Measurements from ENCODE around the gene SEMA3D. TPM values are rescaled to one million over a fixed set of nuclear protein-coding genes. Genes with fewer than 3 reads are reported as not detected.

Gene SEMA3D
- total and polyA plus RNA-seq, 2 experiments from 2014 or later = 1.5 to 7.2 TPM

DNA sequence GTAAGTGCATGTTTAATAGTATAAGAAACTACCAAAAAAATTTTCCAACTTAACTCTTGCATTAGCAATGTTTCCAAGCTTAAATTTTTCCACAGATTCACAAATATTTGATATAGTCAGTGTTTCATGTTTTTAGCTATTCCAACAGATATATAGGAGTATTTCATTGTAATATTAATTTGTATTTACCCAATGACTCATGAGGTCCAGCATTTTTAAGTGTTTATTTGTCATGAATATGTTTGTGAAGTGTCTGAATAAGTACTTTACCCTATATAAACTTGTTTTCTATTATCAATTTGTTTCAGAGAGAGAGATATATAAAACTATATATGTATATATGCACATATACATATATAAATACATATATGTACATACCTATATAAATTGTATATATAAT is 71.0 kb downstream of the SEMA3D start (continued):
- TF ChIP-seq, protein P1, sequence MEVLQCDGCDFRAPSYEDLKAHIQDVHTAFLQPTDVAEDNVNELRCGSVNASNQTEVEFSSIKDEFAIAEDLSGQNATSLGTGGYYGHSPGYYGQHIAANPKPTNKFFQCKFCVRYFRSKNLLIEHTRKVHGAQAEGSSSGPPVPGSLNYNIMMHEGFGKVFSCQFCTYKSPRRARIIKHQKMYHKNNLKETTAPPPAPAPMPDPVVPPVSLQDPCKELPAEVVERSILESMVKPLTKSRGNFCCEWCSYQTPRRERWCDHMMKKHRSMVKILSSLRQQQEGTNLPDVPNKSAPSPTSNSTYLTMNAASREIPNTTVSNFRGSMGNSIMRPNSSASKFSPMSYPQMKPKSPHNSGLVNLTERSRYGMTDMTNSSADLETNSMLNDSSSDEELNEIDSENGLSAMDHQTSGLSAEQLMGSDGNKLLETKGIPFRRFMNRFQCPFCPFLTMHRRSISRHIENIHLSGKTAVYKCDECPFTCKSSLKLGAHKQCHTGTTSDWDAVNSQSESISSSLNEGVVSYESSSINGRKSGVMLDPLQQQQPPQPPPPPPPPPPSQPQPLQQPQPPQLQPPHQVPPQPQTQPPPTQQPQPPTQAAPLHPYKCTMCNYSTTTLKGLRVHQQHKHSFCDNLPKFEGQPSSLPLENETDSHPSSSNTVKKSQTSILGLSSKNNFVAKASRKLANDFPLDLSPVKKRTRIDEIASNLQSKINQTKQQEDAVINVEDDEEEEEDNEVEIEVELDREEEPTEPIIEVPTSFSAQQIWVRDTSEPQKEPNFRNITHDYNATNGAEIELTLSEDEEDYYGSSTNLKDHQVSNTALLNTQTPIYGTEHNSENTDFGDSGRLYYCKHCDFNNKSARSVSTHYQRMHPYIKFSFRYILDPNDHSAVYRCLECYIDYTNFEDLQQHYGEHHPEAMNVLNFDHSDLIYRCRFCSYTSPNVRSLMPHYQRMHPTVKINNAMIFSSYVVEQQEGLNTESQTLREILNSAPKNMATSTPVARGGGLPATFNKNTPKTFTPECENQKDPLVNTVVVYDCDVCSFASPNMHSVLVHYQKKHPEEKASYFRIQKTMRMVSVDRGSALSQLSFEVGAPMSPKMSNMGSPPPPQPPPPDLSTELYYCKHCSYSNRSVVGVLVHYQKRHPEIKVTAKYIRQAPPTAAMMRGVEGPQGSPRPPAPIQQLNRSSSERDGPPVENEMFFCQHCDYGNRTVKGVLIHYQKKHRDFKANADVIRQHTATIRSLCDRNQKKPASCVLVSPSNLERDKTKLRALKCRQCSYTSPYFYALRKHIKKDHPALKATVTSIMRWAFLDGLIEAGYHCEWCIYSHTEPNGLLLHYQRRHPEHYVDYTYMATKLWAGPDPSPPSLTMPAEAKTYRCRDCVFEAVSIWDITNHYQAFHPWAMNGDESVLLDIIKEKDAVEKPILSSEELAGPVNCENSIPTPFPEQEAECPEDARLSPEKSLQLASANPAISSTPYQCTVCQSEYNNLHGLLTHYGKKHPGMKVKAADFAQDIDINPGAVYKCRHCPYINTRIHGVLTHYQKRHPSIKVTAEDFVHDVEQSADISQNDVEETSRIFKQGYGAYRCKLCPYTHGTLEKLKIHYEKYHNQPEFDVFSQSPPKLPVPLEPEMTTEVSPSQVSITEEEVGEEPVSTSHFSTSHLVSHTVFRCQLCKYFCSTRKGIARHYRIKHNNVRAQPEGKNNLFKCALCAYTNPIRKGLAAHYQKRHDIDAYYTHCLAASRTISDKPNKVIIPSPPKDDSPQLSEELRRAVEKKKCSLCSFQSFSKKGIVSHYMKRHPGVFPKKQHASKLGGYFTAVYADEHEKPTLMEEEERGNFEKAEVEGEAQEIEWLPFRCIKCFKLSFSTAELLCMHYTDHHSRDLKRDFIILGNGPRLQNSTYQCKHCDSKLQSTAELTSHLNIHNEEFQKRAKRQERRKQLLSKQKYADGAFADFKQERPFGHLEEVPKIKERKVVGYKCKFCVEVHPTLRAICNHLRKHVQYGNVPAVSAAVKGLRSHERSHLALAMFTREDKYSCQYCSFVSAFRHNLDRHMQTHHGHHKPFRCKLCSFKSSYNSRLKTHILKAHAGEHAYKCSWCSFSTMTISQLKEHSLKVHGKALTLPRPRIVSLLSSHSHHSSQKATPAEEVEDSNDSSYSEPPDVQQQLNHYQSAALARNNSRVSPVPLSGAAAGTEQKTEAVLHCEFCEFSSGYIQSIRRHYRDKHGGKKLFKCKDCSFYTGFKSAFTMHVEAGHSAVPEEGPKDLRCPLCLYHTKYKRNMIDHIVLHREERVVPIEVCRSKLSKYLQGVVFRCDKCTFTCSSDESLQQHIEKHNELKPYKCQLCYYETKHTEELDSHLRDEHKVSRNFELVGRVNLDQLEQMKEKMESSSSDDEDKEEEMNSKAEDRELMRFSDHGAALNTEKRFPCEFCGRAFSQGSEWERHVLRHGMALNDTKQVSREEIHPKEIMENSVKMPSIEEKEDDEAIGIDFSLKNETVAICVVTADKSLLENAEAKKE (CRISPR knock-in tag; IDR thresholded peaks at IDR 0.05) = no peak
- TF ChIP-seq, protein P2, sequence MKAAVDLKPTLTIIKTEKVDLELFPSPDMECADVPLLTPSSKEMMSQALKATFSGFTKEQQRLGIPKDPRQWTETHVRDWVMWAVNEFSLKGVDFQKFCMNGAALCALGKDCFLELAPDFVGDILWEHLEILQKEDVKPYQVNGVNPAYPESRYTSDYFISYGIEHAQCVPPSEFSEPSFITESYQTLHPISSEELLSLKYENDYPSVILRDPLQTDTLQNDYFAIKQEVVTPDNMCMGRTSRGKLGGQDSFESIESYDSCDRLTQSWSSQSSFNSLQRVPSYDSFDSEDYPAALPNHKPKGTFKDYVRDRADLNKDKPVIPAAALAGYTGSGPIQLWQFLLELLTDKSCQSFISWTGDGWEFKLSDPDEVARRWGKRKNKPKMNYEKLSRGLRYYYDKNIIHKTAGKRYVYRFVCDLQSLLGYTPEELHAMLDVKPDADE (IDR thresholded peaks at IDR 0.05) = no peak
- TF ChIP-seq EZH2phosphoT487 (IDR thresholded peaks at IDR 0.05; ENCODE audit: unreplicated experiment) (no peak), NANOG (IDR thresholded peaks at IDR 0.05; ENCODE audit: borderline replicate concordance) (no peak), JUNB (IDR thresholded peaks at IDR 0.05; ENCODE audit: unreplicated experiment) (no peak), STAT1 (IDR thresholded peaks at IDR 0.05; ENCODE audit: unreplicated experiment) (no peak), ZNF114 (CRISPR knock-in tag; IDR thresholded peaks at IDR 0.05) (no peak), CTCF (conservative IDR thresholded peaks at IDR 0.05; ENCODE audit: low read depth in 2 of 2) (no peak), CREB1 (CRISPR knock-in tag; IDR thresholded peaks at IDR 0.05; ENCODE audit: low read depth) (no peak), ZNF331 (CRISPR knock-in tag; IDR thresholded peaks at IDR 0.05; ENCODE audit: low read depth) (no peak), EZH2 (IDR thresholded peaks at IDR 0.05; ENCODE audit: low read depth, unreplicated experiment) (no peak), POLR2AphosphoS5 (IDR thresholded peaks at IDR 0.05; ENCODE audit: low read depth) (no peak)

Data from GM23338 (cell line).